Measurements from ENCODE around the gene PTGES2.

Gene PTGES2

DNA sequence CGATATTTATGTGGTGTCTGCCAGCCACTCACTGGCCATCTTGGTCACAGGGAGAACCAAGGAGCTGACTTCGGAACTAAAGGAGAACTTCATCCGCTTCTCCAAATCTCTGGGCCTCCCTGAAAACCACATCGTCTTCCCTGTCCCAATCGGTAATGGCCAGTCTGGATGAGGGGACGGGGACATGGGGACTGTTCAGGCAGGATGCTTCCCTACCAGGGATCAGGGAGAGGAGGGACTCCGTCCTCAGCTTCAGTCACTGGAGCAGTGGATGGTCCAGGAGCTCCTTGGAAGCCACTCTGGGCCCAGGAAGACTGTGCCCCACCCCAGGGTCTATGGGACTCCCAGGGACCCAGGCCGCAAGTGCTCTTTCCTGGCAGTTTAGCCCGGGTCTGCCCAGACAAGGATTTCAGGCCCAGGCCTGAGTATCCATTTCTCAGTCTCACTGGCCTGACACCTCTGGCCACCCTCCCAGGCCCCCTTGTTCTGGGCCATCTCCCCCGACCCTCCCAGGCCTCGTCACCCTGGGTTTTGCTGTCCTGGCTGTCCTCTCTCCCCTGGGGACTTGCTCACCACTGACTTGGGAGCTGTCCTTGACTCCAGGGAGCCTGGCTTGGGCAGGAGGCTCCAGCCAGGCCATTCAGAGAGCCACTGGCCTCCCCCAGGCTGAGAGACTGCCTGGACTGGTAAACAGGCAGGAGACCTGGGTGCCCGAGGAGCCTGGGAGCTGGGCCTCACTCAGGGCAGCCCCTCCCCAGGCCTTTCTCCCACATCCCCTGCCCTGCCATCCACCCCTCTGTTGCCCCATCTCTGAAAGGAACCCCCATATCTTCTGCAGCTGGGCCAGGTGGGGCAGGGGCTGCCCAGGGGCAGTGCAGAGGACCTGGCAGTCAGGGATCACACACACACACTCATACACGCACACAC lies 24.9 kb upstream of the PTGES2 start:
- Histone ChIP-seq H3K4me3 (ENCODE audit: low read length) (no peak overlapping the region), H3K9ac (ENCODE audit: low read length) (no peak overlapping the region), H3K27me3 (ENCODE audit: control insufficient read depth, insufficient read depth, low read length) (no peaks in the 10 kb centered on the region), H3K4me1 (ENCODE audit: control insufficient read depth, low read depth, low read length) (no peaks in the 10 kb centered on the region), H3K36me3 (ENCODE audit: control insufficient read depth, low read depth, low read length) (no peaks in the 10 kb centered on the region), H3K9me3 (ENCODE audit: control insufficient read depth, low read depth, low read length) (no peaks in the 10 kb centered on the region), H3K27ac (ENCODE audit: low read length) (no peak overlapping the region)

DNA sequence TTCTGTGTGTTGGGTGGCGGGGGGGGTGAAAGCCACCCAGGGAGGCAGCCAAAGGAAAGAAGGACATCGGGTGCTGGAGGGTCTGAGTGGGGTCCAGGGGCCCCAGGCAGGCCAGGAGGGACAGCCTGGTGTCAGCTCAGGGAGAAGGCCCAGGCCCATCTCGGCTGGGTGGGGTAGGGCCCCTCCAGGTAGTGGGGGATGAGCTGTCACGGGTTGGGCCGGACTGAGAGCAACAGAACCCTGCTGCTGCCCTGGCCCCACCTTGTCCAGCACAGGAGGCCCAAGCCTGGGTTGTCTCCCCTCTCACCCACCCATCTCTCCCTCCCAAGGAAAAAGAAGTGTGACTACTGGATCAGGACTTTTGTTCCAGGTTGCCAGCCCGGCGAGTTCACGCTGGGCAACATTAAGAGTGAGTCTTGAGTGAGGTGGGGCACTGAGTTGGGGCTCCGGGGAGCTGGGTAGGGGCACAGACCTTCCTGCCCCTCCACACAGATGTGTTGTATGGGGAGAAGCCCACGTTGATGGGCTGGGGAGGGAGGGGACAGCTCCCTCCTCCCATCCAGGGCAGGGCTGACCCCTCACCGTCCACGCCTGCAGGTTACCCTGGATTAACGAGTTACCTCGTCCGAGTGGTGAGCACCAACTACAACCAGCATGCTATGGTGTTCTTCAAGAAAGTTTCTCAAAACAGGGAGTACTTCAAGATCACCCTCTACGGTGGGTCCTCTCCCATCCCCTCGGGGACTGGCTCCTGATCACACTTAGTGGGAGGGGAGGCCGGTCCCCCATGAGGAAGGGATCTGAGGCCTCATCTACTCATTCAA lies 24.0 kb upstream of the PTGES2 start:
- Histone ChIP-seq H3K27ac (ENCODE audit: low read length) (no peak overlapping the region), H3K9ac (ENCODE audit: low read length) (no peak overlapping the region), H3K36me3 (ENCODE audit: control insufficient read depth, low read depth, low read length) (no peaks in the 10 kb centered on the region), H3K9me3 (ENCODE audit: control insufficient read depth, low read depth, low read length) (no peaks in the 10 kb centered on the region), H3K4me3 (ENCODE audit: low read length) (no peak overlapping the region), H3K4me1 (ENCODE audit: control insufficient read depth, low read depth, low read length) (no peaks in the 10 kb centered on the region), H3K27me3 (ENCODE audit: control insufficient read depth, insufficient read depth, low read length) (no peaks in the 10 kb centered on the region)

DNA sequence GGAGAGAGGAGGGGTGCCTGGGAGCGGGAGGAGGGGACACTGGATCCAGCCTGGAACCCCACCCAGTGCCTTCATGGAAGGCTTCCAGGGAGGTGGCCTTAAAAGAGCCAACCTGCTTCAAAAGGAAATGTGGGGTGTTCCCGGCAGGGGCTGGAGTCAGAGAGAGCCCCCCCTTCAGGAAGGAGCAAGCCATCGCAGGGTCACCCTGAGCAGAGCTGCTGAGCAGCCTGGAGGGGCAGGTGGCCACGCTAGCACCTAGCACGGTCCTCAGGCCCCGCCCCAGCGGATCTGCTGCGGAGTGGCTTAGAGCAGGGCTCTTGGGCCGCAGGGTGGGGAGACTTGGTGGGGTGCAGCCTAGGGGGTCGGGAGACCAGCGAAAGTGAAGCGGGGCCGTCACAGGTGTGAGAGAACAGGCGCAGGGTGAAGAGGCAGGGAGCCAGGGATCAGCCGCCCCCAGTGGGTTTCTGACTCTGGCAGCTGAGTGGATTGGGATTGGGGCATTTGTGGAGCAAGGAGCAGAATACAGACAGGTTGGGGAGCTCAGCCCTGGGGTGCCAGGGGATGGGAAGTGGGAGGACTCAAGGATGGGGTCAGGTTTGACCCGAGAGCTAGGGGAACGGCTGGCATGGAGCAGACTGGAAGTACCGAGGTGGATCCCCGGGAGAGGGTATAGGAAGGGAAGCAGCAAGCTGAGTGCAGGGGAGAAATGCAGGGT lies 23.2 kb upstream of the PTGES2 start:
- no peaks in the 10 kb centered on the region for H3K4me1 ChIP-seq (ENCODE audit: control insufficient read depth, low read depth, low read length)
- no peak overlapping the region for H3K9ac ChIP-seq (ENCODE audit: low read length)
- H3K9me3 ChIP-seq (ENCODE audit: control insufficient read depth, low read depth, low read length), result no peaks in the 10 kb centered on the region
- H3K36me3 ChIP-seq (ENCODE audit: control insufficient read depth, low read depth, low read length), result no peaks in the 10 kb centered on the region
- no peak overlapping the region for H3K27ac ChIP-seq (ENCODE audit: low read length)
- no peaks in the 10 kb centered on the region for H3K27me3 ChIP-seq (ENCODE audit: control insufficient read depth, insufficient read depth, low read length)
- no peak overlapping the region for H3K4me3 ChIP-seq (ENCODE audit: low read length)

DNA sequence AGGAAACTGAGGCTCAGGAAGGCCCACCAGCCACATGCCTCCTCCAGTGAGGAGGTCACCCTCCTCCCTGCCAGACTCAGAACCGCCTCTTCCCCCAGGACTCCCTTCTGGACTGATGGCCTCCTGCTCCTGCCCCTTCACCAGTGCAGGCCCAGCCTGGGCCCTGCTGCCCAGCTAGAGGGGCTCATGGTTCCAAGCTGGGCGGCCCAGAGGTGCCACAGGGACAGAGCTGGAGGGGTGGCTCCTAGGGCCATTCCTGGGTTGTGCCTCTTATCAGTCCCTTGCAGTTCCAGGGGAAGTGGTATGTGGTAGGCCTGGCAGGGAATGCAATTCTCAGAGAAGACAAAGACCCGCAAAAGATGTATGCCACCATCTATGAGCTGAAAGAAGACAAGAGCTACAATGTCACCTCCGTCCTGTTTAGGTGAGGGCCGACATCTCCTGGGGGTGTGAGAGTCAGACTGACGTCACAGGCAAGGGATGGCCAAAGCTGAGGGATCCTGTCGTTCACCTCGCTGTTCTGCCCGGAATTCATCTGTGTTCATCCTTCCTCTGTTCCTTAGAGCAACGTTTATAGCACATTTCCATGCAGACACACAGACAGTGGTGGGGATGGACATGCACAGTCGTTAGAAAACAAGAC lies 22.5 kb upstream of the PTGES2 start:
- H3K4me3 ChIP-seq (ENCODE audit: low read length), result no peak overlapping the region
- no peak overlapping the region for H3K9ac ChIP-seq (ENCODE audit: low read length)
- no peaks in the 10 kb centered on the region for H3K27me3 ChIP-seq (ENCODE audit: control insufficient read depth, insufficient read depth, low read length)
- no peaks in the 10 kb centered on the region for H3K9me3 ChIP-seq (ENCODE audit: control insufficient read depth, low read depth, low read length)
- H3K4me1 ChIP-seq (ENCODE audit: control insufficient read depth, low read depth, low read length), result no peaks in the 10 kb centered on the region
- H3K27ac ChIP-seq (ENCODE audit: low read length), result no peak overlapping the region
- no peaks in the 10 kb centered on the region for H3K36me3 ChIP-seq (ENCODE audit: control insufficient read depth, low read depth, low read length)

DNA sequence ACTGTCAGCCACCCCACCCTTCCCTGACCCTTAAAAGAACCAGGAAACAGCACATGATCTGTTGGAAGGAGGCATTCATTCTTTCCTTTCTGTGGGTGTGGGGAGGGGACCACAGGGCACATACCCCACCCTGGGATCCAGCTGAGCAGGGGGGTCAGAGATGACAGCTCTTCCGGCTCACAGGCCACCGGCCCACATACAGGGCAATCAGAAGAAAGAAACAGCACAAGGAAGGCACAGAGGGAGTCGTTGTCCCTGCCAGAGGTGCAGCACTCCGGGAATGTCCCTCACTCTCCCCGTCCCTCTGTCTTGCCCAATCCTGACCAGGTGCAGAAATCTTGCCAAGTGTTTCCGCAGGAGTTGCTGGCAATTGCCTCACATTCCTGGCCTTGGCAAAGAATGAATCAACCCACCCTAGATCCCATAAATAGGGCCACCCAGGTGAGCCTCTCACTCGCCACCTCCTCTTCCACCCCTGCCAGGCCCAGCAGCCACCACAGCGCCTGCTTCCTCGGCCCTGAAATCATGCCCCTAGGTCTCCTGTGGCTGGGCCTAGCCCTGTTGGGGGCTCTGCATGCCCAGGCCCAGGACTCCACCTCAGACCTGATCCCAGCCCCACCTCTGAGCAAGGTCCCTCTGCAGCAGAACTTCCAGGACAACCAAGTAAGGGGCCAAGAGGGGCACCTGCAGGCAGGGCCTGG lies 21.6 kb upstream of the PTGES2 start, which contains the start of gene LCN2:
Gene LCN2 (plus strand): TSS at position 453 of the 701 bp plus-strand sequence. CDS start 73 bp downstream, at position 526.
- H3K9ac ChIP-seq (ENCODE audit: low read length), result no peak within 1 kb of the TSS
- H3K36me3 ChIP-seq (ENCODE audit: control insufficient read depth, low read depth, low read length), result no peaks in the 10 kb centered on the region
- H3K4me3 ChIP-seq (ENCODE audit: low read length), result no peak within 1 kb of the TSS
- no peaks in the 10 kb centered on the region for H3K4me1 ChIP-seq (ENCODE audit: control insufficient read depth, low read depth, low read length)
- no peak within 1 kb of the TSS for H3K27ac ChIP-seq (ENCODE audit: low read length)
- no peaks in the 10 kb centered on the region for H3K9me3 ChIP-seq (ENCODE audit: control insufficient read depth, low read depth, low read length)
- H3K27me3 ChIP-seq (ENCODE audit: control insufficient read depth, insufficient read depth, low read length), result no peaks in the 10 kb centered on the region

DNA sequence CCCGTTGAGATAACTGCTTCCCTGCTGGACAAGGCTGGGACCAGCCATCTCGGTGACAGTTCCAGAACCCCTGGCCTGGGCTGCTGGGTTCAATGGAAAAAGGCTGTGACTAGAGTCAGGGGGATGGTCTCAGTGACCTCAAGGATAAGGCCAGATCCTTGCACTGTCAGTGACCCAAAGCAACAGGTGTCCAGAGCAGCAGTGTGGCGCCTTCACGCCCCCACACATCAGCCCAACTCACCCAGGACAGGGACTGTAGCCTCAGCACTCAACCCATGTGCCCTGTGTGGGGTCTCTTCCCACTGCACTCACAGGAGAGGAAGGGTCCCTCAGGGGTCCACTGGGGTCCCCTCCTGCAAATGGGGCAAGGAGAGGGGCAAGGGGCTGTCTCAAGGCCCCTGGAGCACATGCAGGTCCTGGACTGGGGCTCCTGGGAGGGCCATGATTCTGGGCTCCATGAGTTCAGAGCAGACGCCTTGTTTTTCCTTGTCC lies 21.0 kb upstream of the PTGES2 start:
- no peak overlapping the region for H3K4me3 ChIP-seq (ENCODE audit: low read length)
- H3K27ac ChIP-seq (ENCODE audit: low read length), result no peak overlapping the region
- H3K9ac ChIP-seq (ENCODE audit: low read length), result no peak overlapping the region
- H3K36me3 ChIP-seq (ENCODE audit: control insufficient read depth, low read depth, low read length), result no peaks in the 10 kb centered on the region
- no peaks in the 10 kb centered on the region for H3K9me3 ChIP-seq (ENCODE audit: control insufficient read depth, low read depth, low read length)
- H3K4me1 ChIP-seq (ENCODE audit: control insufficient read depth, low read depth, low read length), result no peaks in the 10 kb centered on the region
- no peaks in the 10 kb centered on the region for H3K27me3 ChIP-seq (ENCODE audit: control insufficient read depth, insufficient read depth, low read length)

DNA sequence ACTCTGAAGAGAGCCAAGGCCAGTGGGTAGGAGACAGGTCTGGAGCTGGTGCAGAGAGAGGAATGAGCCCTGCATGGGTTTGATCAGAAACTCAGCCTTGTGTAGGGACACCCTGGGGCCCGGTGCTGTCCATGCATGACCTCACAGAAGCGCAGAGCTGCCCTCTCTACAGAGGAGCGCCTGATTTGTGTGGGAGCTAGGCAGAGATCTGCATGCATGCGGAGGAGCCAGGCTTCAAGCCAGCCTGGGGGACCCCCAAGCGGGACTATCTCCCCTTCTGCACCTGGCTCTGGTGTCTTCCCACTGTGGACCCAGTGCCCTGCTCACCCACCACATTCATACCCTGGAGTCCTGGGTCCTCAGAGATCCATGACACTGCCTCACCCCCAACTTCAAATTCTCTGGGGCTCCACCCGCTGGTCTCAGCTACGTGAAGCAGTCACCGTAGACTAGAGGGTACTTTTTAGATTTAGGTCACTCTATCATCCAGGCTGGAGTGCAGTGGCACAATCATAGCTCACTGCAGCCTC lies 19.1 kb upstream of the PTGES2 start:
- Histone ChIP-seq H3K9ac (ENCODE audit: low read length) (no peak overlapping the region), H3K4me3 (ENCODE audit: low read length) (no peak overlapping the region), H3K36me3 (ENCODE audit: control insufficient read depth, low read depth, low read length) (no peaks in the 10 kb centered on the region), H3K4me1 (ENCODE audit: control insufficient read depth, low read depth, low read length) (no peaks in the 10 kb centered on the region), H3K27ac (ENCODE audit: low read length) (no peak overlapping the region), H3K27me3 (ENCODE audit: control insufficient read depth, insufficient read depth, low read length) (no peaks in the 10 kb centered on the region), H3K9me3 (ENCODE audit: control insufficient read depth, low read depth, low read length) (no peaks in the 10 kb centered on the region)

DNA sequence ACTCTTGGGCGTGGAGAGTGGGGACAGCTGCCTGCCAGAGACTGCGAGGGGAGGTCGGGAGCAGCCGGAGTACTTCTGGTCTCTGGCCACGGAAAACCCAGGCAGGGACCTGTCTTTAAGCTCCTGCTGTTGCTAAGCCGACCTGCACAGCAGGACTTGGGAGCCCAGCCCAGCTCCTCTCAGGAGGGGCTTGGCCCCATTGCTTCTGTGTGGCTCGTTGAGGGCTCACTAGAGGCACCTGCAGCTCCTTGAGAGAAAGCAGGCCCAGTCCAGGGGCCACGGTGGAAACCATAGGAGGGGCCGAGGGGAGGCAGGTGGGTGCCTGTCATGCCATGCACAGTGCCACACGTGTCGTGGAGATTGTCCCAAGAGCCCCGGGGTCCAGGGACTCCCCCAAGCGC lies 18.4 kb upstream of the PTGES2 start:
- H3K36me3 ChIP-seq (ENCODE audit: control insufficient read depth, low read depth, low read length), result no peaks in the 10 kb centered on the region
- H3K9me3 ChIP-seq (ENCODE audit: control insufficient read depth, low read depth, low read length), result no peaks in the 10 kb centered on the region
- H3K4me1 ChIP-seq (ENCODE audit: control insufficient read depth, low read depth, low read length), result no peaks in the 10 kb centered on the region
- H3K27me3 ChIP-seq (ENCODE audit: control insufficient read depth, insufficient read depth, low read length), result no peaks in the 10 kb centered on the region
- H3K27ac ChIP-seq (ENCODE audit: low read length), result no peak overlapping the region
- no peak overlapping the region for H3K9ac ChIP-seq (ENCODE audit: low read length)
- H3K4me3 ChIP-seq (ENCODE audit: low read length), result no peak overlapping the region

DNA sequence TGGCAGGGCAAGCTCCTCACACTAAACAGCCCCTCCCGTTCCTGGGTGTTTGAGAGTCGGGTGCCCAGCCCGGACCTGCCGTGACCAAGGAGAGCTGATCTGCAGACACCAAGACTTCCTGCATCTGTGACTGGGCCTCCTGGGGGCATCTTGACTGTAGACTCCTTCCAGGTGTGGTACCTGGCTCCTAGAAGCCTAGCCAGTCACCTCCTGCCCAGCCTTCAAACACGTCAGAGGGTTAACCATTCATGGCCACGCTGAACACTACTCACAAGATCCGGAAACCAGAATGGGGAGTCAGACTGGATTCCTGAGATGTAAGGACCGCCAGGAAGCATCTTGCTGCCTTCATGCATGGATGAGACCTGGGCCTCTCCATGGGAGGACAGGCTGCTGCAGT lies 18.0 kb upstream of the PTGES2 start:
- Histone ChIP-seq H3K27me3 (ENCODE audit: control insufficient read depth, insufficient read depth, low read length) (no peaks in the 10 kb centered on the region), H3K36me3 (ENCODE audit: control insufficient read depth, low read depth, low read length) (no peaks in the 10 kb centered on the region), H3K27ac (ENCODE audit: low read length) (no peak overlapping the region), H3K4me1 (ENCODE audit: control insufficient read depth, low read depth, low read length) (no peaks in the 10 kb centered on the region), H3K4me3 (ENCODE audit: low read length) (no peak overlapping the region), H3K9ac (ENCODE audit: low read length) (no peak overlapping the region), H3K9me3 (ENCODE audit: control insufficient read depth, low read depth, low read length) (no peaks in the 10 kb centered on the region)

Measured in iPS-18a (cell line).